ENCODE results near the gene FZD1.

DNA sequence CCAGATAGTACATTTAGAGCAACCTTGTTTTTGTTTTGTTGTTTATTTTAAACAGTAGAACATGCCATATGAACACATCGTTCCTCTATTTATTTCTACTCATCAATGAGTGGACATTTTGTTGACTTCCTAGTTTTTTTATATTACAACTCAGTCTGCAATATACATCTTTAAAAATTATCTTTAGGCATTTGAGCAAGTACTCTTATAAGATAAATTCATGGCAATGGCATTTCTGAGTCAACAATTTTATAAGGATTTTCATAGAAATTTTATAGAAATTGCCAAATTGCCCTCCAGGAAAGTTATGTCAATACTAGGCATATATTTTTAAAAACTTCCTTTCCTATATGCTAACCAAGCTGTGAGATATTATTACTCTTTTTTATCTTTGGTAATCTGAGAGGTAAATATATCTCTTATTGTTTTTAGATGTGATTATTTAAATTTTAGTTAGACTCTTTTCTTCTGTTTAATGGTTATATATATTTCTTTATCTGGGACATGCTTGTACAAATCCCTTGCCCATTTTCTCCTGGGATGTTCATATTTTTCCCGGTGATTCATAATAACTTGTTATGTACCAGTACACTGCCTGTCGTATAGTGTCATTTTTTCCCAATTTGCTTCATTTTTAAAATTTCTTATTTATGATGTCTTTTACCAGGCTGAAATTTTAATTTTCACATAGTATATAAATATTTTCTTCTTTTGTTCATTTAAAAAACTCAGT is 50.5 kb downstream of the FZD1 start:
- TF ChIP-seq ZNF274 (IDR thresholded peaks at IDR 0.05; ENCODE audit: low read depth, low read length) (no peak), SUZ12 (IDR thresholded peaks at IDR 0.05; ENCODE audit: extremely low read depth, insufficient read depth, insufficient read length) (no peak)
